ENCODE measurements around the gene NSUN4.

- no peak for TF ChIP-seq CTCF (IDR thresholded peaks at IDR 0.05; ENCODE audit: borderline replicate concordance, extremely low read depth, low read length, poor library complexity, severe bottlenecking)
- no peak for TF ChIP-seq EZH2 (IDR thresholded peaks at IDR 0.05; ENCODE audit: borderline replicate concordance, low read depth, low read length, severe bottlenecking)
These were observed 31.0 kb upstream of the NSUN4 start for GRCh38 chr1:46309401-46310159.

Data from DND-41 (cell line).